HG03575 (cell line): ENCODE data around the gene GNG7.
"Not testable (repeated sequence)": the region's sequence is repeated elsewhere in the genome, so short reads cannot be mapped to it uniquely, and the experiment has no call there.

Source experiments
- ATAC-seq: cut with Tn5 transposase; IDR thresholded peaks from one replicate; pipeline ENCODE4 v1.9.1; 2021; ENCODE audit not compliant: unreplicated experiment, insufficient number of reproducible peaks, low FRiP score; ENCODE audit errors: extremely low read depth

Gene GNG7

DNA sequence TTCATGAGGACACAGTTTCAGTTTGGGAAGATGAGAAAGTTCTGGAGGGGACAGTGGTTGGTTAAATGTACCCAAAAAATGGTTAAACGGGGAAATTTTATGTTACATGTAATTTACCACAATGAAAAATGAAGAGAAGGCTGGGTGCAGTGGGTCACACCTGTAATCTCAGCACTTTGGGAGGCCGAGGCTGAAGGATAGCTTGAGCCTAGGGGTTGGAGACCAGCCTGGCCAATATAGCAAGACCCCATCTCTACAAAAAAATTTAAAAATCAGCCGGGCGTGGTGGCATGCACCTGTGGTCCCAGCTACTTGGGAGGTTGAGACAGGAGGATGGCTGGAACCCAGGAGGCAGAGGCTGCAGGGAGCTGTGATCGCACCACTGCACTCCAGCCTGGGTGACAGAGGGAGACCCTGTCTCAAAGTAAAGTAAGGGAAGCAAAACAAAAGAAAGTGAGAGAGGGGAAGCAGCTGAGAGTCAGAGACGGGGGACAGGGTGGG lies 17.2 kb downstream of the GNG7 start:
- ATAC-seq = no peak

DNA sequence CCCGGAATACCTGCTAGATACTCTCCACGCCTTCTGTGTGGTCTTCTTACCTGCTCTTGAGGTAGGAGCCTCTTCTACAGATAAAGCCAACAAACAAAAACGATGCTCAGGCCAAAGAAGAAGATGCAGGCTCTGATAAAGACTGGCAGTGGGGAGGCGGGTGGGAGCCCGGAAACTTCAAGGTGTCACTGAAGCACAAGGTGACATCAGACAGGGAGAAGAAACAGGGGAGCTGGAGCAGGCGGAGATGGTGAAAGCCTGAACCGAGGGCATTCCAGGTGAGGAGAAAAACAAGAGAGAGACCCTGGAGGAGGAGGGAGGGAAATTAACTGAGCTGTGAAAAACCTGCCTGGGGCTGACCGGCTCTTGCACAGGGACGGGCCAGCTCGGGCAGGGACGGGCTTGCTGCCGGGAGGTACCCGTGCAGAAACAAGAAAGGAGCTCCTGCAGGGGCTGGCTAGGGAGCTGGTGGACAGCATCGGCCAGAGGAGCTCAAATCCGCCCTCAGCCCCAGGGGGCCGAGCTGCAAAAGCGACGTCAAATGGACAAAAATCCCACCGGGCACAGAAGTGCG lies 19.0 kb downstream of the GNG7 start:
- no peak for ATAC-seq

DNA sequence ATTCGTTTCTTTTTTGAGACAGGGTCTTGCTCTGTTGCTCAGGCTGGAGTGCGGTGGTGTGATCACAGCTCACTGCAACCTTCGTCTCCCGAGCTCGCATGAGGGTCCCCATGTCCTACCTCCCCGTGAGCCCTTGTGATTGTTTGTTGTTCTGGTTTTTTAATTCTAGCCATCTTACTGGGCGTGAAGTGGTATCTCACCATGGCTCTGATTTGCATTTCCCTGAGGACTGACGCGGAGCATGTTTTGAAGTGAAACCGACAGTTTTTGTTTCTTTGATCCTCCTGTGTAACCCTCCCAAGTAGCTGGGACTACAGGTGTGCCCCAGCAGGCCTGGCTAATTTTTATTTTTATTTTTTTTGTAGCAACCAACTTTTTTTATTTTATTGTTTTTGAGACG lies 21.7 kb downstream of the GNG7 start:
- no peak for ATAC-seq

DNA sequence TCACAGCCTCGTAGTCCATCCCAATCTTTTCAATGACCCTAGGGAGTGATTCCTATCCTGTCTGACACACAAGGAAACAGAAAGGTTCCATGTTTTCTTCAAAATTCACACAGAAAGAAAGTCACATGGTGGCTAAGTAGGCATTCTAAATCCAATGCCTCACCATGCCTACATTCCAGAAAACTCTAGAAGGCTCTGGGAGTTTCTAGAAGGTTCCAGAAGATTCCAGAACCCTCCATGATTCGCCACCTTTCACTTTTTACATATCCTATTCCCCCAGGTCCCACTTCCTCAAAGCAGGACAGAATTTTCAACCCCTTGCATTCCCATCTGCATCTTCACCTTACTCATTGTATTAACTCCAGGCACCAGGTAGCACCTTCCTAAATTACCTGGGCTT lies 23.1 kb downstream of the GNG7 start:
- ATAC-seq = no peak

DNA sequence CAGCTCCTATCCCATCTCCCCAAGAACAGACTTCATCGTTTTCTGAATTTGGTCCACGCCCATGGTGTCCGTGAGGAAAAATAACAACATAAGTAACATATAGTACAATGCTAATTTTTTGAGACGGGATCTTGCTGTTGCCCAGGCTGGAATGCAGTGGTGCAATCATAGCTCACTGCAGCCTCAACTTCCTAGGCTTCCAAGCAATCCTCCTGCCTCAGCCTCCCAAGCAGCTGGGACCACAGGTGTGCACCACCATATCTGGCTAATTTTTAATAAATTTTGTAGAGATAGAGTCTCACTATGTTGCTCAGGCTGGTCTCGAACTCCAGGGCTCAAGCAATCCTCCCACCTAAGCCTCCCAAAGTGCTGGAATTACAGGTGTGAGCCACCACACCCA lies 23.5 kb downstream of the GNG7 start:
- ATAC-seq = not testable (repeated sequence)

DNA sequence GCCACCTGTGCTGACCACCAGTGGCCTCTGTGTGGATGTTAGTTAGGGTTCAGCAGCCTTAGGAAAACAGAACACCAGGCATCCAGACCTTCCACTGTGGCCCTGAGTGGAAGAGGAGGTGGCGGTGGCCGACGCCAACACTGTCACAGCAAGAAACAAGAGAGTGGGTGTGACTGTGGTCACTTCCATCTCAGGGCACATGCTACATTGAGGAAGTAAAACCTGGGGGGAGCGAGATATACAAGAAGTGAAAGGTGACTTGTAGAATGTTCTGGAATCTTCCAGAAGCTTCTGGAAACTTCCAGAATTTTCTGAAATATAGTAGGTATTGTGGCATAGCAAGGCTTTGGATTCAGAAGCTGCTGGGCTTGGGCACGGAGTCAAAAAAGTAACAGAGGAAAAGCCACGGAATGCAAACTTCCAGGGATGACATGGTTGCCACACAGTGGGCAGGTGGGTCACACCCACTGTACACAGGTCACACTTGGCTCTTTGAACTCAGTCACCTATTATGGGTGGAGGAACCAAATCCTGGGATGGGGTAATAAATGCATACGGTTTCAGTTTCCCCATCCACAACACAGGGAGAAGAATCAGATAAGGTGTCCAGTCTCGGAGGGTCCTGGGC lies 24.3 kb downstream of the GNG7 start:
- no peak for ATAC-seq

DNA sequence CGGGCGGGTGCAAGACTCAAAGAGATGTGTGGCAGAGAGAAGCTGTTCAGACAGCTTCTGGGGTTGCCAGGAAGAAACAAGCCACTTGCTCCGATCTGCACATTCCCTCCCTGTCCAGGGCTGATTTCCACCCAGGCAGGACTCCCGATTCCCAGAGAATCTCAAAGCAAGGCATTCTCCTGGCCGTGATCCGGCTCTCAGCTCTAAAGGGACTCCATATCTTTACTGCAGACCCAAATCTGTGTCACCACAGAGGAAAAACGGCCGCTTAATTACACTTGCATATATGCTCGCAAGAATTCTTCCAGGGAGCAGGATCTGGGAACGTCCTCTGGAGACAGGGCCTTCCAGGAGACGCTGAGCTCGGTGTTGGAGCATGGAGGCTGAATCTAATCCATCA lies 25.7 kb downstream of the GNG7 start:
- no peak for ATAC-seq

DNA sequence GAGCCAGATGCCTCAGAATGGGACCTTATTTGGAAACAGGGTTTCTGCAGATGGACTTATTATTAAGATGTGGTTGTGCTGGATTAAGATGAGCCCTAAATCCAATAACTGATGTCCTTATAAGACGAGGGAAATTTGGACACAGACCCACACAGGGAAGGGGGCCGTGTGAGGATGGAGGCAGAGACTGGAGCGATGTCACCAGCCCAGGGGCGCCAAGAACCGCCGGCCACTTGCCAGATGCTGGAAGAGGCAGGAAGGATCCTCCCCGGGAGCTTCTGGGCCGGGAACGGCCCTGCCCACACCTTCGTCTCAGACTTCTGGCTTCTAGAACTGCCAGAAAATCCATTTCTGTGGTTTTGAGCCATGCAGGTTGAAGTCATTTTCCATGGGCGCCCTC lies 26.6 kb downstream of the GNG7 start:
- ATAC-seq = no peak

DNA sequence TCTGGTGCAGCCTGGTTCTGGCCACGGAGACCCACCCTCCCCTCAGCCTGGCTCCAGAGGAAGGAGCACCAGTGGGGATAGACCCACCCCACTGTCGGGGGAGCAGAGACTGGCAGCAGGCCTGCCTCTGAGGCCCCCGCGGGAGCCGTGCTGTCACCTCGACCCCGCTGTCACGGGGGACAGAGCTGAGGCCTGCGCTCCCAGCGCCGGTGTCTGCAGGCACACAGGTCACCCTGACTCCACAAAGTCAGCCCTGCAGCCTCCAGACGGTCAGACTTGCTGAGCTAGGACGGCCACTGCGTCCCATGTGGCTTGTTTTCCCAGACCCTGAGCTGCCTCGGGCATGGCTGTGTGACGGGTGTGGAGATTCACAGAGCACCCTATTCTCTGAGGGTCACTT lies 32.3 kb downstream of the GNG7 start:
- ATAC-seq = no peak

DNA sequence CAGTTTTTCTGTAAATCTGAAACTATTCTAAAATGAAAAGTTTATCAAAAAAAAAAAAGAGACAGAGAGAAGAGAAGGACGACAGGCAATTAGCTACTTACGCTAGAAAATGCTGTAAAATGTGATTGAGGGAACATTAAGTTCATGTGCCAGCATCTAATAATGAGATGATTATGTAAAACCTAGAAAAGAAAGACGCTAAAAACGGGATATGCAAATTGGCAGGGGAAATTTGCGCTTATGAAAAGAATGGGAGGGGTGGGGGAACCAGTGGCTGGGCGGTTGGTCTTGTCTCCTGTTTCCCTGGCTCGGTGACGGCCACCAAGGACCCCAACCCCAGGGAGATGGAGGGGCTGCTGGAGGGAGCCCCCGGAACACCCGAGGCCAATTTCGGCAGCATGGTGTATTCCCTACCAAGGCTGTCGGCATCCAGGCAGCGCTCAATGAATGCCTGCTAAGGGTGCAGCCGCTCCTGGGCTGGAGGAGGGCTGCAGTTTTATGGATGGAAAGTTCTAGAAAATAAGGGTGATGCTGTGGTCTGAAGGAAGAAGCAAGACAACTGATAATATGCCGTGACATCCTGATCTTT lies 34.2 kb downstream of the GNG7 start:
- ATAC-seq = no peak

DNA sequence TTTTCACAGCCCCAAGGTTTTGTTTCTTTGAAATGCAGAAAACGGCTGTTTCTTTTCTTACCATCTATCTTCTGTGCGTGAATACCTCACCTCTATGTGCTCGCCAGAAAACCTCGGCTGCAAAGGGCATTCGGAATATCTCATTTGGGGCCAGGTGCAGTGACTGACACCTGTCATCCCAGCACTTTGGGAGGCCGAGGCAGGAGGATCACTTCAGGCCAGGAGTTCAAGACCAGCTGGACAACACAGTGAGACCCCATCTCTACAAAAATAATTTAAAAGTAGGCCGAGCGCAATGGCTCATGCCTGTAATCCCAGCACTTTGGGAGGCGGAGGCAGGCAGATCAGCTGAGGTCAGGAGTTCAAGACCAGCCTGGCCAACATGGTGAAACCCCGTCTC lies 35.1 kb downstream of the GNG7 start:
- ATAC-seq = not testable (repeated sequence)

DNA sequence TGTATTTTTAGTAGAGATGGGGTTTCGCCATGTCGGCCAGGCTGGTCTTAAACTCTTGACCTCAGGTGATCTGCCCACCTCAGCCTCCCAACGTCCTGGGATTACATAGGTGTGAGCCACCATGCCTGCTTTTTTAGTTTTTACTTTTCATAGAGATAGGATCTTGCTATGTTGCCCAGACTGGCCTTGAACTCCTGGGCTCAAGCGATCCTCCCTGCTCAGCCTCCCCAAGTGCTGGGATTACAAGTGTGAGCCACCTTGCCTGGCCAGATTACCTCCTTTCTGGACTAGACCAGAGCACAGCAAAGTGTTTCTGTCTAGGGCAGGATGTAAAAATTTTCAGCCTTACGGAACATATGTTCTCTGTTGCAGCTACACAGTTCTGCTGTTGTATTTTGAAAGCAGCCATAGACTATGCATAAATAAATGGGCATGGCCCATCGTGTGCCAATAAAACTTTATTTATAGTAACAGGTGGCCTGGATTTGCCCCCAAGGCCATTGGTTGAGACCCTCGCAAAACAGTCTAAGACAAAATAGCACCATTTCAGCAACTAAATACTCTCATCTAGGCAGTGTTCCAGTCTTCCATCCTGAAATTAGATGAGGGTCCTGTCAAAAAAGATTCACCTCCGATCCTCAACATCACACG lies 36.0 kb downstream of the GNG7 start:
- no peak for ATAC-seq

DNA sequence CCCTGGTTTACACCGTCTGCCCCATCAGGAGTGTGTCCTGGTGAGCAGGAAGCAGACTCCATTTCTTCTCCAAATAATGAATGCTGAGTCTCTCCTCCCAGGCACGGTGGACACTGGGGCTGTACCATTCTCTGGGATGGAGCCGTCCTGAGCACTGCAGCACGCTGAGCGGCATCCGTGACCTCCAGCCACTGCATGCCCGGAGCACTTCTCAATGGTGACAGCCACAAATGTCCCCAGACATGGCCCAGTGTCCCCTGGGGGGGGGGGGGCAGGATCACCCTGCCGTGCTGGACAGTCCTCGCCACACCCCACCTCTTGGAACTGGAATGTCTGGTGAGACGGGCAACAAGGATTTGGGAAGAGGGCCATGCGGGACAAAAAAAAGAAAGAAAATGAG lies 37.4 kb downstream of the GNG7 start:
- ATAC-seq = no peak

DNA sequence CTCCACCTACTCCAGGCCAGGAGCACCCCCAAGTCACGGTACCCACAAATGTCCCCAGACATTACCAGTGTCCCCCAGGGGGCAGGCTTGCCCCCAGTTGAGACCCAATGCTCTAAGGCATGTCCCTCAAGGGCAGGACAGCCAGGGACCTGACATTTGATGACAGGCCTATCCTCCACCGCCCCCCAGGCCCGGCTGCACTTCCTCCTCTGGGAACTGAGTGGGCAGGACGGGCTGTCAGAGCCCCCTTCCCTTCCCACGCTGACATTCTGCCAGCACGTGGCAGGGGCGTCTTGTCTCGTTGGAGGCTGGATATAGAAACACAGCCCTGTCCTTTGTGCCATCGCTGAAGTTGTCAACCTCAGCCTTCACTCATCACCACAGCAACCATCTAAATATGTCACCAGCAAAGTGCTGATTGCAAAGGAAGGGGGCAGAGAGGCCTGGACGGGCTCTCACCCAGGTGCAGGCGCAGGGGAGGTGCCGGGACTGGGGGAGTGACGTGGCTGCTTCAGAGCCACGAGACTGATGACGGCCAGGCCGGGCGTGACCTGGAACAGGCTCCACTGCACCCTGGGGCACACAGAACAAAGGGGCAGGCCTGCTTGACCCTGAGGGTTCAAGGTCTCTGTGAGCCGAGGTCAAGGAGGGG lies 38.4 kb downstream of the GNG7 start:
- ATAC-seq = no peak

DNA sequence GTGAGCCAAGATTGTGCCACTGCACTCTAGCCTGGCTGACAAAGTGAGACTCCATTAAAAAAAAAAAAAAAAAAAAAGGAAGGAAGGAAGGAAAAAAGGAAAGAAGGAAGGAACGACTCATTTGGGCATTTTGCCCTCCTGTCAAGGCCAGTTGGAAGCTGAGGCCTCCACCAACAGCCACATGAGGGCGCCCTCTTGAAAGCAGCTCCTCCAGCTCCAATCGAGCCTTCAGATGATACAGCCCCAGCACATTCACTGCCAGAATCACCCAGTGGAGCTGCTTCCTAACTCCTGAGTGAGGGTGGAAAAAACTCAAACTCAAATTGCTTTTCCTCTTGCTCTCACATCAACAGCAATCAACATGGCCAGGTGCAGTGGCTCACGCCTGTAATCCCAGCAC lies 40.9 kb downstream of the GNG7 start:
- no peak for ATAC-seq

DNA sequence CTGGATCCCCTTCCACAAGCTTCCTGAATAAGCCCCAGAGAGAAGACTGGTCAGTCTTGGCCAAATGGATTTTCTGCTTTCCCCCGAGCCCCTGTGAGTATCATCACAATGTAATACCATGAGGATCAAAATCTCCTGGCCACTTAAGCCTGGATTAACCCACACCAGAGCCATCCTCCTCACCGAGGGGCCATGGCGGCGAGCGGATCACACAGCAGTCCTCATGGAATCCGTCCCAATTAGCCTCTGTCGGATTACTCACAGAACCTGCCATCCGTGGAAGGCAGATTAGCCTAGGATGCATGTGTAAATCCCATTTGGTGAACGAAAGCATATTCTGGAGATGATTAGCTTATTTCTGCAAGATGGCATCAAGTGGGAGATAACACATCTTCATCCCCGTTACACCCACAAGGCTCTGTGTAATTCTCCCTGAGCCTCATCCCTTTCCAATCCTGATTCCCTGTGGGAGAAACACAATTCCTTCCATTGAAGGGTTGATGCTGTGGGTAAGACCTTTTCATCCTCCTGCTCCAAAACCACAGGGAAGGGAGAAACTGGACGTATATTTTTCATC lies 42.5 kb downstream of the GNG7 start:
- ATAC-seq = no peak

DNA sequence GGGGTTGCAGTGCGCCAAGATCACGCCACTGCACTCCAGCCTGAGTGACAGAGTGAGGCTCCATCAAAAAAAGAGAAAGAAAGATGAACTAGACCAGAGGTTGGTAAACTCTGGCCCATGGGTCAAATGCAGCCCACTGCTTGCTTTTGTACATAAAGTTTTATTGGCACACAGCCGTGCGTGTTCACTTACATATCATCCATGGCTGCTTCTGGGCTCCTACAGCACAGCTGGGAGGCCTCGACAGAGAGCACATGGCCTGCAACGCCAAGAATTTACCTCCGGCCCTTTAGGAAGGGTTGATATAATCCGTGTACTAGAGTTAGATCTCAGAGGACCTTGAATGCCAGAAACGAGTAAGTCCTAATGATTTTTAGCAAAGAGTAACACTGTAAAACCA lies 46.0 kb downstream of the GNG7 start:
- ATAC-seq = no peak

DNA sequence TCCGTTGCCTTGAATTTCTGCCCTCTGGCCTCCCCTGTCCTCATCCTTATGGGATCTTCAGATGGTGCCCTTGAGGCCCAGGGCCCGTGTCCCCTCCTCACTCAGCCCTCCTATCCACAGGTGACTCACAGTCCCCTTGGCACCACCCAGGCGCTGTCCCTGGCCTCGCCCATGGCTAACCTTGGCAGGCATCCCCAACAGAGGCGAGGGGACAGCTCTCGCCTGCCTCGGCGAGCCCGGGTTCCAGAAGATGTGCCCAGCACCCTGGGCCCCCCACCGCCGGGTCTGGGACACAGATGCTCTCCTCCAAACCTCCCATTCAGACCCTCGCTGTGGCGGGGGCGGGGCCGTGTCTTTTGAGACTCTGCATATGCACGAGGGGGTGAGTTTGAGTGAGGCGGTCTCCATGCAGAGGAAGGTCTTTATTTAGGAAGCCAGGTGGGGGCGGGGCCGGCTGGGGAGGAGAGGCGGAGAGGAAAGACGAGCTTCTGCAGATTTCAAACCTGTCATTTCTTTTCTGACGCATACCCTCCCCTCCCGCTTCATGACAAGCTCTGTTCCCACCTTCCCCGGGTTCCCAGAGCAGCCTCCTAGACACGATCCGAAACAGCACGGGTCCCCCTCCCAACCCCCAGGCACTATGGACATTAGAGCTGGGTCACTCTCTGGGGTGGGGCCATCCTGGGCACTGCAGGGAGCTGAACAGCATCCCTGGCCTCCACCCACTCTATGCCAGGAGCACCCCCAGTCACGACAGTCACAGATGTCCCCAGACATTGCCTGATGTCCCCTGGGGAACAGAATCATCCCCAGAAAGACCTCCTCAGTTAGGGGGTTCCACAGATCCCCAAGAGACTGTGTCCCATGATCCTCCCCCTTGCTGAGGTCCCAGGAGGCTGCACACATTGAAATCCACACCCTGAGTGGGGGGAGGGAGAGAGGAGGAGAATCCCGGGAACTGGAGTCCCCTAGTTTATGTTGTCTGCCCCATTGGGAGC lies 48.5 kb downstream of the GNG7 start:
- ATAC-seq = no peak
